HUES64 (cell line): ENCODE measurements around the gene GRIK2.

Experiments
- H3K27ac ChIP-seq: 2 replicates; pipeline ENCODE4 v1.7.0; 2013; ENCODE audit warnings: low read depth, low read length, inconsistent platforms
- H3K27me3 ChIP-seq: 2 replicates; pipeline ENCODE4 v1.6.1; 2013; ENCODE audit warnings: mild to moderate bottlenecking, low read length; ENCODE audit not compliant: insufficient read depth
- H3K36me3 ChIP-seq: 2 replicates; pipeline ENCODE4 v1.6.1; 2013; ENCODE audit warnings: mild to moderate bottlenecking, low read length; ENCODE audit not compliant: insufficient read depth
- H3K4me1 ChIP-seq: 2 replicates; pipeline ENCODE4 v1.6.1; 2013; ENCODE audit warnings: mild to moderate bottlenecking, low read length, moderate library complexity; ENCODE audit not compliant: insufficient read depth
- H3K4me3 ChIP-seq: 2 replicates; pipeline ENCODE4 v1.5.1; 2013; ENCODE audit warnings: mild to moderate bottlenecking, low read length, moderate library complexity
- H3K9ac ChIP-seq: 2 replicates; pipeline ENCODE4 v1.6.1; 2013; ENCODE audit warnings: mild to moderate bottlenecking, low read depth, low read length
- H3K9me3 ChIP-seq: 2 replicates; pipeline ENCODE4 v1.6.1; 2013; ENCODE audit warnings: low read depth, low read length; ENCODE audit not compliant: insufficient read depth
- WGBS: fragments of 150-250, 120-280 bp; methylation state at CpG from one replicate; pipeline ENCODE4 v1.1.7; 2013; ENCODE audit warnings: missing lambda C conversion rate; 5-methylcytosine and 5-hydroxymethylcytosine counted together

The GRIK2 gene

GRCh38 chr6:101458826-101459225 is 65.3 kb downstream of the GRIK2 start:
- H3K27ac ChIP-seq = no peak overlapping the region
- H3K4me1 ChIP-seq = no peaks in the 10 kb centered on the region
- H3K27me3 ChIP-seq = no peaks in the 10 kb centered on the region
- no peak overlapping the region for H3K9ac ChIP-seq
- WGBS = 100% methylated on average over 2 of the region's 2 CpGs
- no peaks in the 10 kb centered on the region for H3K9me3 ChIP-seq
- no peaks in the 10 kb centered on the region for H3K36me3 ChIP-seq
- no peak overlapping the region for H3K4me3 ChIP-seq

GRCh38 chr6:101462576-101462975 is 69.1 kb downstream of the GRIK2 start:
- 81% methylated on average over 2 of the region's 2 CpGs for WGBS

GRCh38 chr6:101465863-101466262 is 72.4 kb downstream of the GRIK2 start:
- WGBS = 94% methylated on average over 1 of the region's 1 CpG

More at GRCh38 chr6:101462576-101462975, 69.1 kb downstream of the GRIK2 start:
- no peaks in the 10 kb centered on the region for H3K27me3 ChIP-seq
- no peaks in the 10 kb centered on the region for H3K4me1 ChIP-seq
- no peak overlapping the region for H3K4me3 ChIP-seq
- no peaks in the 10 kb centered on the region for H3K9me3 ChIP-seq
- no peaks in the 10 kb centered on the region for H3K36me3 ChIP-seq
- H3K9ac ChIP-seq = no peak overlapping the region
- H3K27ac ChIP-seq = no peak overlapping the region

GRCh38 chr6:101477436-101477835 is 83.9 kb downstream of the GRIK2 start:
- WGBS = 95% methylated on average over 2 of the region's 2 CpGs
- no peaks in the 10 kb centered on the region for H3K27me3 ChIP-seq
- no peaks in the 10 kb centered on the region for H3K4me1 ChIP-seq
- H3K27ac ChIP-seq = no peak overlapping the region
- no peak overlapping the region for H3K4me3 ChIP-seq
- H3K9ac ChIP-seq = no peak overlapping the region
- H3K9me3 ChIP-seq = no peaks in the 10 kb centered on the region
- no peaks in the 10 kb centered on the region for H3K36me3 ChIP-seq

More at GRCh38 chr6:101465863-101466262, 72.4 kb downstream of the GRIK2 start:
- Histone ChIP-seq H3K4me3 (no peak overlapping the region), H3K27ac (no peak overlapping the region), H3K27me3 (no peaks in the 10 kb centered on the region), H3K36me3 (no peaks in the 10 kb centered on the region), H3K4me1 (peaks cover 3% of the 10 kb centered on the region; the same call in 1 of the 2 replicates), H3K9ac (no peak overlapping the region), H3K9me3 (no peaks in the 10 kb centered on the region)

- H3K4me1 ChIP-seq = no peaks in the 10 kb centered on the region
- H3K27ac ChIP-seq = no peak overlapping the region
- no peak overlapping the region for H3K9ac ChIP-seq
- no peaks in the 10 kb centered on the region for H3K27me3 ChIP-seq
- no peaks in the 10 kb centered on the region for H3K36me3 ChIP-seq
- no peaks in the 10 kb centered on the region for H3K9me3 ChIP-seq
- no peak overlapping the region for H3K4me3 ChIP-seq
- WGBS = 94% methylated on average over 1 of the region's 1 CpG
These were observed 85.4 kb downstream of the GRIK2 start for GRCh38 chr6:101478891-101479290.

- 98% methylated on average over 2 of the region's 3 CpGs for WGBS
These were observed 89.1 kb downstream of the GRIK2 start for GRCh38 chr6:101482606-101483005.

GRCh38 chr6:101484781-101485180 is 91.3 kb downstream of the GRIK2 start:
- Histone ChIP-seq H3K36me3 (no peaks in the 10 kb centered on the region), H3K27me3 (no peaks in the 10 kb centered on the region), H3K9me3 (no peaks in the 10 kb centered on the region), H3K9ac (no peak overlapping the region), H3K4me3 (no peak overlapping the region), H3K4me1 (peaks cover 11% of the 10 kb centered on the region), H3K27ac (no peak overlapping the region)
- WGBS = 96% methylated on average over 2 of the region's 3 CpGs

More at GRCh38 chr6:101482606-101483005, 89.1 kb downstream of the GRIK2 start:
- no peaks in the 10 kb centered on the region for H3K36me3 ChIP-seq
- H3K4me1 ChIP-seq = peaks cover 11% of the 10 kb centered on the region
- no peak overlapping the region for H3K4me3 ChIP-seq
- no peaks in the 10 kb centered on the region for H3K9me3 ChIP-seq
- no peaks in the 10 kb centered on the region for H3K27me3 ChIP-seq
- H3K9ac ChIP-seq = no peak overlapping the region
- no peak overlapping the region for H3K27ac ChIP-seq

- H3K27me3 ChIP-seq = no peaks in the 10 kb centered on the region
- H3K4me3 ChIP-seq = no peak overlapping the region
- no peak overlapping the region for H3K9ac ChIP-seq
- WGBS = 37% methylated on average over 3 of the region's 3 CpGs
- no peaks in the 10 kb centered on the region for H3K36me3 ChIP-seq
- H3K4me1 ChIP-seq = peaks cover 11% of the 10 kb centered on the region
- no peaks in the 10 kb centered on the region for H3K9me3 ChIP-seq
- H3K27ac ChIP-seq = no peak overlapping the region
These were observed 92.6 kb downstream of the GRIK2 start for GRCh38 chr6:101486124-101486523.

GRCh38 chr6:101486726-101487125 is 93.2 kb downstream of the GRIK2 start:
- no peak overlapping the region for H3K27ac ChIP-seq
- peaks cover 11% of the 10 kb centered on the region for H3K4me1 ChIP-seq
- no peaks in the 10 kb centered on the region for H3K9me3 ChIP-seq
- WGBS = 91% methylated on average over 2 of the region's 3 CpGs
- no peaks in the 10 kb centered on the region for H3K27me3 ChIP-seq
- no peak overlapping the region for H3K4me3 ChIP-seq
- H3K9ac ChIP-seq = no peak overlapping the region
- no peaks in the 10 kb centered on the region for H3K36me3 ChIP-seq

GRCh38 chr6:101489456-101489855 is 95.9 kb downstream of the GRIK2 start:
- Histone ChIP-seq H3K4me1 (peaks cover 11% of the 10 kb centered on the region), H3K27ac (no peak overlapping the region), H3K9me3 (no peaks in the 10 kb centered on the region), H3K36me3 (no peaks in the 10 kb centered on the region), H3K9ac (no peak overlapping the region), H3K27me3 (no peaks in the 10 kb centered on the region), H3K4me3 (no peak overlapping the region)

GRCh38 chr6:101490857-101491256 is 97.3 kb downstream of the GRIK2 start:
- H3K9ac ChIP-seq = no peak overlapping the region
- H3K4me3 ChIP-seq = no peak overlapping the region
- WGBS = 96% methylated on average over 2 of the region's 3 CpGs

GRCh38 chr6:101502818-101503217 is 109.3 kb downstream of the GRIK2 start:
- H3K27me3 ChIP-seq = no peaks in the 10 kb centered on the region
- no peaks in the 10 kb centered on the region for H3K4me1 ChIP-seq
- no peak overlapping the region for H3K4me3 ChIP-seq
- no peak overlapping the region for H3K27ac ChIP-seq
- WGBS = 86% methylated on average over 1 of the region's 1 CpG
- no peaks in the 10 kb centered on the region for H3K9me3 ChIP-seq
- no peak overlapping the region for H3K9ac ChIP-seq
- no peaks in the 10 kb centered on the region for H3K36me3 ChIP-seq

More at GRCh38 chr6:101490857-101491256, 97.3 kb downstream of the GRIK2 start:
- Histone ChIP-seq H3K27ac (no peak overlapping the region), H3K9me3 (no peaks in the 10 kb centered on the region), H3K36me3 (no peaks in the 10 kb centered on the region), H3K27me3 (no peaks in the 10 kb centered on the region), H3K4me1 (peaks cover 3% of the 10 kb centered on the region)
